Kidney epithelial cell (primary cell): Measurements from ENCODE around the gene LMCD1. TPM values are rescaled to one million over a fixed set of nuclear protein-coding genes. Genes with fewer than 3 reads are reported as not detected.

ENCODE experiments used
- DNase-seq: peaks from one replicate; pipeline ENCODE4 v3.0.0-alpha.2; 2010; ENCODE audit warnings: low read depth
- H3K27me3 ChIP-seq: 2 replicates; pipeline ENCODE4 v1.6.0; 2011; ENCODE audit warnings: low read length; ENCODE audit not compliant: control insufficient read depth, insufficient read depth
- H3K36me3 ChIP-seq: 2 replicates; pipeline ENCODE4 v1.5.1; 2011; ENCODE audit warnings: low read length; ENCODE audit not compliant: control insufficient read depth, insufficient read depth
- H3K4me3 ChIP-seq: 2 replicates; pipeline ENCODE4 v1.5.1; 2011; ENCODE audit warnings: low read depth, mild to moderate bottlenecking, control low read depth, low read length
- CTCF ChIP-seq: IDR thresholded peaks from 2 replicates; pipeline ENCODE4 v1.5.1; 2011; ENCODE audit warnings: mild to moderate bottlenecking, moderate library complexity, low read length, control low read depth, inconsistent platforms; ENCODE audit not compliant: insufficient read depth, poor library complexity, severe bottlenecking
- total RNA-seq: library from RNA; depleted of rRNA; stranded (reverse); fragments of >200 nt; gene quantifications from 2 replicates; pipeline ENCODE4 v1.2.3, GENCODE V29; 2015

Gene LMCD1
- total RNA-seq, 1 donor from 2014 or later: 264 TPM

GRCh38 chr3:8494327-8494726 is 7.3 kb upstream of the LMCD1 start:
- no peak for DNase-seq
- Histone ChIP-seq H3K27me3 (no peaks in the 10 kb centered on the region), H3K36me3 (no peaks in the 10 kb centered on the region), H3K4me3 (no peak overlapping the region)
- no peak for TF ChIP-seq CTCF

- Histone ChIP-seq H3K36me3 (no peaks in the 10 kb centered on the region), H3K27me3 (no peaks in the 10 kb centered on the region), H3K4me3 (no peak overlapping the region)
- no peak for TF ChIP-seq CTCF
- peak; percentile 84 for DNase-seq
These were observed 4.0 kb upstream of the LMCD1 start for GRCh38 chr3:8497582-8497981.

- Histone ChIP-seq H3K27me3 (no peaks in the 10 kb centered on the region), H3K4me3 (no peak overlapping the region), H3K36me3 (no peaks in the 10 kb centered on the region)
- no peak for TF ChIP-seq CTCF
- peak; percentile 56 for DNase-seq
These were observed 2.4 kb upstream of the LMCD1 start for GRCh38 chr3:8499181-8499611.

GRCh38 chr3:8500319-8500988 is 1.2 kb upstream of the LMCD1 start:
- H3K4me3 ChIP-seq: no peak overlapping the region
- no peaks in the 10 kb centered on the region for H3K36me3 ChIP-seq
- H3K27me3 ChIP-seq: no peaks in the 10 kb centered on the region
- TF ChIP-seq CTCF: no peak
- no peak for DNase-seq

- H3K36me3 ChIP-seq: no peaks in the 10 kb centered on the region
- no peaks in the 10 kb centered on the region for H3K27me3 ChIP-seq
- peak overlapping the region; percentile 49 for H3K4me3 ChIP-seq
- TF ChIP-seq CTCF: no peak
- no peak for DNase-seq
These were observed 643 bp upstream of the LMCD1 start for GRCh38 chr3:8500989-8501370.

- no peak for DNase-seq
- Histone ChIP-seq H3K4me3 (no peak overlapping the region), H3K36me3 (no peaks in the 10 kb centered on the region), H3K27me3 (no peaks in the 10 kb centered on the region)
- TF ChIP-seq CTCF: no peak
These were observed 1.8 kb downstream of the LMCD1 start for GRCh38 chr3:8503461-8503860.
